Tibial nerve (tissue), 4 donors: ENCODE measurements around the gene DNAJA3. TPM values are rescaled to one million over a fixed set of nuclear protein-coding genes. Genes with fewer than 3 reads are reported as not detected.

Experiments
- DNase-seq, 2 donors: peaks; one replicate each; pipeline ENCODE4 v3.0.0-alpha.2; 2019; ENCODE audit warnings: low spot score in 2 of 2
- H3K27ac ChIP-seq, 4 donors: fragments of 200-600 bp; sonication (generic) in 3 of 4; one replicate each; pipeline ENCODE4 v1.5.1; 2017 to 2019; ENCODE audit warnings: mild to moderate bottlenecking in 1 of 4
- H3K27me3 ChIP-seq, 2 donors: fragments of 200-600 bp; sonication (generic) in 1 of 2; one replicate each; pipeline versions ENCODE4 v1.5.1 to v1.6.0; 2017 to 2019
- H3K36me3 ChIP-seq, 3 donors: fragments of 200-600 bp; sonication (generic); one replicate each; pipeline ENCODE4 v1.5.1; 2018 to 2019
- H3K4me1 ChIP-seq, 4 donors: fragments of 200-600 bp; sonication (generic) in 3 of 4; one replicate each; pipeline ENCODE4 v1.5.1; 2017 to 2019
- H3K4me3 ChIP-seq, 4 donors: fragments of 200-600 bp; sonication (generic) in 3 of 4; one replicate each; pipeline ENCODE4 v1.5.1; 2017 to 2019; ENCODE audit warnings: mild to moderate bottlenecking in 1 of 4, moderate library complexity in 1 of 4
- H3K9me3 ChIP-seq, 4 donors: fragments of 200-600 bp; sonication (generic) in 3 of 4; one replicate each; pipeline ENCODE4 v1.5.1; 2017 to 2019
- CTCF ChIP-seq, 5 experiments: fragments of 200-600 bp in 3 of 5; fragments of 450-650 bp in 2 of 5; sonication (generic) in 3 of 5; IDR thresholded peaks; one replicate each; pipeline ENCODE4 v1.5.1; 2016 to 2019; ENCODE audit warnings: antibody characterized with exemption in 5 of 5, mild to moderate bottlenecking in 3 of 5, moderate library complexity in 2 of 5
- EP300 ChIP-seq, 2 donors: sonication (generic); formaldehyde crosslinking; IDR thresholded peaks; one replicate each; pipeline ENCODE4 v1.6.1; 2017; ENCODE audit warnings: antibody characterized with exemption in 2 of 2, mild to moderate bottlenecking in 1 of 2
- POLR2A ChIP-seq, 2 donors: fragments of 450-650 bp; IDR thresholded peaks; one replicate each; pipeline ENCODE4 v1.6.1; 2017; ENCODE audit warnings: antibody characterized with exemption in 2 of 2, mild to moderate bottlenecking in 2 of 2, moderate library complexity in 2 of 2
- WGBS, 2 donors: methylation state at CpG; one replicate each; pipeline ENCODE4 v1.1.5; 2018; 5-methylcytosine and 5-hydroxymethylcytosine counted together
- total RNA-seq, 4 donors: library from RNA; depleted of rRNA; stranded (reverse); fragments of >200 nt; gene quantifications; one replicate each; pipeline ENCODE4 v1.1.0, GENCODE V29; 2016

Gene DNAJA3
- total RNA-seq, 4 donors from 2014 or later: 37.6 to 53.0 (median 49.2) TPM

GRCh38 chr16:4474192-4474961, 48.7 kb downstream of the DNAJA3 start, which contains the start of gene NMRAL1:
Gene NMRAL1 (minus strand): TSS chr16:4474625. CDS start chr16:4474132, 493 bp downstream.
- no peaks in the 10 kb centered on the region for H3K27me3 ChIP-seq
- TF ChIP-seq POLR2A (IDR thresholded peaks at IDR 0.05): peak; percentile 33 to 66
- no peak for TF ChIP-seq CTCF (IDR thresholded peaks at IDR 0.05)
- TF ChIP-seq EP300 (IDR thresholded peaks at IDR 0.05): peak; percentile 60 to 82
- 3% methylated on average over 52 to 57 of the region's 60 CpGs for WGBS, 2 donors
- peak within 1 kb of the TSS; percentile 69 to 84 (median 81) for H3K4me3 ChIP-seq
- peaks cover 0 to 7% (median under 1%) of the 10 kb centered on the region in 3 donors for H3K36me3 ChIP-seq
- peaks cover 0 to 39% (median 13%) of the 10 kb centered on the region in 4 donors for H3K4me1 ChIP-seq
- H3K27ac ChIP-seq: peak within 1 kb of the TSS; percentile 78 to 94 (median 87)
- H3K9me3 ChIP-seq: no peaks in the 10 kb centered on the region
- DNase-seq: peak; percentile 86 to 87

DNA sequence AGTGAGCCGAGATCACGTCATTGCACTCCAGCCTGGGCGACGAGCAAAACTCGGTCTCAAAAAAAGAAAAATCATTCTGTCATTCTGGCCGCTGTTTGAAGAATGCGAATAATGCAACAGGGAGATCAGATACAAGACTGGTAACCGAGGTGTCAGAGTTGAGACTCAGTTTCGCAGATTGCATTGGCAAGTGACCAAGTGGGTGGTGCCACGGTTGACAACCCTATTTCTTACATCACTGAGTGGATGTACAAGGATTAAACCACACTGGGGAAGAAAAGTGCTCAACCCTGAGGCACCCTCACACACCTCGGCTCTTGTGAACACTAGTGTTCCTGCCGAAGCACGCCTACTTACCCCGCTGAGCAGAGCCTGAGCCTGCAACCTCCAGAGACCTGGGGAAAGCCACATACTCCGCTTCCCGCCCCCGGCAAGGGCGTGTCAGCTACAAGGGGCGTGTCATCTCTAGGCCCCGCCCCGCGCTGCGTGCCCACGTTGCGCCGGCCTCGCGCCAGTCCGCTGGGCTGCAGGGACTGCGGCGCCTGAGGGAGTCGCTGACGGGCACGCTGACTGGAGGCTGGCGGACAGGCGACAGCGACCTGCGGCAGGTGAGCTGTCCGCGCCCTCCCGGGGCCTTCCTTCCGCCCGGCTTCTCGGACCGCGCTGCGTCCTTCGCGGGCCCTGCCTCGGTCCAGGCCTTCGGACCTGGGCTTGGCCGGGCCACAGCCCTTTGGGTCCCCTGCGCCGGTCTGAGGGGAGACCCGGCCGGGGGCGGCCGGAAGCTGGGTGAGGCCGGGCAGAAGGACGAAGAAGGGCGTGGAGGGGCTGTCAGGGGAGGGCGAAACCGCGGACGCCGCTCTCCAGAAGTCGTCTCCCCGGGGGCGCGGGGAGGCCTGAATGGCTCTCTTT, 50.5 kb downstream of the DNAJA3 start, which contains the start of gene HMOX2:
HMOX2 (plus strand) TSS at position 519 of the 909 bp plus-strand sequence. CDS start 29,127 bp downstream, outside the sequence.
- peak within 1 kb of the TSS; percentile 68 to 94 (median 91) for H3K27ac ChIP-seq
- WGBS, 2 donors: 15 to 35% methylated on average over 13 to 36 of the region's 70 CpGs

DNA sequence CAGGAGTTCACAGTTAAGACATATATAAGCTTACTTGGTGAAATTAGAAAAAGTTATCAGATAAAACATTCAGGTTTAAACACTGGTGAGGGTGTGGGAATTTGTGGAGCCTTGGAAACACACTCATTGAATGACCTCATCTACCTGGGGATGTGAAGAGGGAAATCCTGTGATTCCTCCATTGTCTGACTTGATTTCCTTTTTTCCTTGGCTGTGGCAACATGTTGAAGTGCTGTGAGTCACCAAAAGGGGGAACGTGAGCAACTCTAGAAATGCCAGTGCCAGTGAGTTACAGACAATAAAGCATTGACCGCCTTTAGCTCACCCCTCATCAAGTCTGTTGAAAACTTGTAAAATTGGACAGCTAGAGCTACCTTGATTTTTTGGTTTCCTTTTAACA, 52.3 kb downstream of the DNAJA3 start:
- TF ChIP-seq POLR2A (IDR thresholded peaks at IDR 0.05) (no peak), CTCF (IDR thresholded peaks at IDR 0.05) (peak in 1 of 5 experiments; percentile 17), EP300 (IDR thresholded peaks at IDR 0.05) (no peak)
- 25 to 35% methylated on average over 2 of the region's 2 CpGs for WGBS, 2 donors
- no peaks in the 10 kb centered on the region for H3K9me3 ChIP-seq
- peaks cover 0 to 52% (median 13%) of the 10 kb centered on the region in 4 donors for H3K4me1 ChIP-seq
- DNase-seq: peak in 1 of 2 donors; percentile 33
- H3K27ac ChIP-seq: peak overlapping the region in 2 of 4 donors; percentile 37 to 40
- no peaks in the 10 kb centered on the region for H3K36me3 ChIP-seq
- no peak overlapping the region for H3K4me3 ChIP-seq
- H3K27me3 ChIP-seq: no peaks in the 10 kb centered on the region

More for the DNA sequence above, 50.5 kb downstream of the DNAJA3 start, which contains the start of gene HMOX2:
- H3K9me3 ChIP-seq: no peaks in the 10 kb centered on the region
- no peaks in the 10 kb centered on the region for H3K36me3 ChIP-seq
- peaks cover 0 to 39% (median 13%) of the 10 kb centered on the region in 4 donors for H3K4me1 ChIP-seq
- peak; percentile 86 to 90 for DNase-seq
- TF ChIP-seq CTCF (IDR thresholded peaks at IDR 0.05) (peak in 3 of 5 experiments; percentile 32 to 50 (median 45)), EP300 (IDR thresholded peaks at IDR 0.05) (peak in 1 of 2 donors; percentile 95), POLR2A (IDR thresholded peaks at IDR 0.05) (peak; percentile 91 to 92)
- H3K4me3 ChIP-seq: peak within 1 kb of the TSS; percentile 79 to 95 (median 83)
- H3K27me3 ChIP-seq: no peaks in the 10 kb centered on the region

DNA sequence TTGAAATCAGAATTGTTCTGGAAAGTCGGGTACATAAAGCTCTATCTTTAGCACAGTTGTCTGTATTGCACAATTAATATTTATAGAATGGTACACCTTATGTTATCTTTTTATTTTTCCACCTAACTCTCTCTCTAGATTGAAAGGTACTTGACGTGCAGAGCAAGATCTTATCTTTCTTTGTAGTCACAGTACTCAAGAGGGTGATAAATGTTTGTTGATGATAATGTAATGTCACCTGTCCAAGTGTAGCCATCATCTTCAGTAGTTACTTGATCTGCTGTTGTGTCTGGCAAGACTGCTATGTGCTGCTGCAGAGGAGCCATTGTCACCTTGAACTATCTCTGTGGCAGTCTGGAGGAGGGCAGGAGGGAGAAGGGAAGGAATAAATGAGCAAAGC, 55.9 kb downstream of the DNAJA3 start:
- TF ChIP-seq POLR2A (IDR thresholded peaks at IDR 0.05) (no peak), EP300 (IDR thresholded peaks at IDR 0.05) (no peak), CTCF (IDR thresholded peaks at IDR 0.05) (no peak)
- no peak for DNase-seq

More for the DNA sequence above, 55.9 kb downstream of the DNAJA3 start:
- Histone ChIP-seq H3K27ac (peak overlapping the region in 1 of 4 donors; percentile 38), H3K4me3 (no peak overlapping the region), H3K4me1 (peaks cover 0 to 40% (median 5%) of the 10 kb centered on the region in 4 donors), H3K9me3 (no peaks in the 10 kb centered on the region), H3K36me3 (peaks cover 0 to 27% (median 0%) of the 10 kb centered on the region in 3 donors), H3K27me3 (no peaks in the 10 kb centered on the region)
- 71 to 83% methylated on average over 2 of the region's 2 CpGs for WGBS, 2 donors
